GM23338 (cell line): ENCODE results near the gene DDX39A. TPM values are rescaled to one million over a fixed set of nuclear protein-coding genes. Genes with fewer than 3 reads are reported as not detected.

ENCODE experiments used
- ATAC-seq: fragments of 200-7000 bp; cut with Tn5 transposase; 3 replicates; pipeline ENCODE4 v1.9.1; 2020
- DNase-seq: peaks from one replicate; pipeline ENCODE4 v3.0.0-alpha.2; 2015; ENCODE audit warnings: low spot score
- H2AFZ ChIP-seq: fragments of 200-600 bp; sonication (generic); 2 replicates; pipeline ENCODE4 v1.8.0; 2016; ENCODE audit warnings: antibody characterized with exemption, mild to moderate bottlenecking, moderate library complexity
- H3F3A ChIP-seq: fragments of 200-600 bp; sonication (generic); replicated peaks from 2 replicates; pipeline ENCODE4 v1.8.0; 2017; ENCODE audit warnings: antibody characterized with exemption, mixed run types, low read depth
- H3K27ac ChIP-seq: fragments of 200-600 bp; sonication (generic); 2 replicates; pipeline ENCODE4 v1.6.1; 2016; ENCODE audit warnings: low read depth
- H3K27me3 ChIP-seq: fragments of 200-600 bp; sonication (generic); 2 replicates; pipeline ENCODE4 v1.8.0; 2016; ENCODE audit warnings: mild to moderate bottlenecking, mixed run types, moderate library complexity; ENCODE audit not compliant: insufficient read depth
- H3K36me3 ChIP-seq: fragments of 200-600 bp; sonication (generic); 2 replicates; pipeline ENCODE4 v1.8.0; 2016; ENCODE audit warnings: mild to moderate bottlenecking; ENCODE audit not compliant: insufficient read depth
- H3K4me1 ChIP-seq: fragments of 200-600 bp; sonication (generic); 2 replicates; pipeline ENCODE4 v1.8.0; 2016; ENCODE audit warnings: mild to moderate bottlenecking, moderate library complexity; ENCODE audit not compliant: insufficient read depth
- H3K4me2 ChIP-seq: fragments of 200-600 bp; sonication (generic); 2 replicates; pipeline ENCODE4 v1.7.1; 2017; ENCODE audit warnings: mixed run types
- H3K4me3 ChIP-seq: fragments of 200-600 bp; sonication (generic); 2 replicates; pipeline ENCODE4 v1.6.1; 2016; ENCODE audit warnings: mixed run types
- H3K79me2 ChIP-seq: fragments of 200-600 bp; sonication (generic); replicated peaks from 2 replicates; pipeline ENCODE4 v1.8.0; 2017; ENCODE audit warnings: mild to moderate bottlenecking; ENCODE audit not compliant: insufficient read depth
- H3K9me2 ChIP-seq: fragments of 200-600 bp; sonication (generic); 2 replicates; pipeline ENCODE4 v1.8.0; 2017; ENCODE audit not compliant: insufficient read depth
- H4K20me1 ChIP-seq: fragments of 200-600 bp; sonication (generic); replicated peaks from 2 replicates; pipeline ENCODE4 v1.8.0; 2017; ENCODE audit warnings: mild to moderate bottlenecking; ENCODE audit not compliant: insufficient read depth
- H3K27ac Mint-ChIP-seq: 2 replicates; pipeline ENCODE4 v1.8.0; 2020; ENCODE audit warnings: inconsistent platforms, mild to moderate bottlenecking, moderate library complexity, mixed read lengths
- H3K27me3 Mint-ChIP-seq: 3 replicates; pipeline ENCODE4 v1.8.0; 2022; ENCODE audit warnings: low read depth, mild to moderate bottlenecking, moderate library complexity, mixed read lengths, inconsistent platforms; ENCODE audit not compliant: insufficient read depth, poor library complexity
- H3K36me3 Mint-ChIP-seq: 3 replicates; pipeline ENCODE4 v1.8.0; 2021; ENCODE audit warnings: low read depth, mild to moderate bottlenecking, inconsistent platforms, moderate library complexity, mixed read lengths
- H3K4me1 Mint-ChIP-seq: 3 replicates; pipeline ENCODE4 v1.8.0; 2020; ENCODE audit warnings: mild to moderate bottlenecking, inconsistent platforms, mixed read lengths
- H3K4me3 Mint-ChIP-seq: 3 replicates; pipeline ENCODE4 v1.8.0; 2021; ENCODE audit warnings: moderate library complexity, mild to moderate bottlenecking, inconsistent platforms, mixed read lengths
- H3K9me3 Mint-ChIP-seq: 3 replicates; pipeline ENCODE4 v1.8.0; 2020; ENCODE audit warnings: moderate library complexity, mild to moderate bottlenecking, inconsistent platforms, mixed read lengths
- CREB1 ChIP-seq: fragments of 250-450 bp; sonication (Bioruptor Pico); IDR thresholded peaks from 2 replicates; pipeline ENCODE4 v1.5.0; 2020; ENCODE audit warnings: low read depth, mild to moderate bottlenecking, moderate library complexity
- CTCF ChIP-seq, 2 experiments: fragments of 200-600 bp in 1 of 2; sonication (generic) in 1 of 2; conservative IDR thresholded peaks; 2 replicates each; pipeline versions ENCODE4 v1.5.1 to v1.6.1; 2016 to 2017; ENCODE audit warnings: antibody characterized with exemption in 2 of 2, low read depth in 2 of 2, mild to moderate bottlenecking in 2 of 2, moderate library complexity in 1 of 2
- EZH2 ChIP-seq: fragments of 200-600 bp; sonication (generic); IDR thresholded peaks from one replicate; pipeline ENCODE4 v1.8.0; 2017; ENCODE audit warnings: antibody characterized with exemption, mild to moderate bottlenecking, low read depth; ENCODE audit not compliant: unreplicated experiment
- EZH2phosphoT487 ChIP-seq: fragments of 200-600 bp; sonication (generic); IDR thresholded peaks from one replicate; pipeline ENCODE4 v1.8.1; 2018; ENCODE audit warnings: antibody characterized with exemption; ENCODE audit not compliant: unreplicated experiment
- JUNB ChIP-seq: IDR thresholded peaks from one replicate; pipeline ENCODE4 v1.6.1; 2016; ENCODE audit warnings: antibody characterized with exemption; ENCODE audit not compliant: unreplicated experiment
- NANOG ChIP-seq: IDR thresholded peaks from 2 replicates; pipeline ENCODE4 v1.6.1; 2016; ENCODE audit warnings: antibody characterized with exemption, borderline replicate concordance
- POLR2AphosphoS5 ChIP-seq: IDR thresholded peaks from 2 replicates; pipeline ENCODE4 v1.6.1; 2016; ENCODE audit warnings: antibody characterized with exemption, low read depth
- STAT1 ChIP-seq: IDR thresholded peaks from one replicate; pipeline ENCODE4 v1.6.1; 2016; ENCODE audit warnings: antibody characterized with exemption; ENCODE audit not compliant: unreplicated experiment
- ZNF114 ChIP-seq: fragments of 250-450 bp; sonication (Bioruptor Pico); IDR thresholded peaks from 2 replicates; pipeline ENCODE4 v1.5.0; 2020; ENCODE audit warnings: mild to moderate bottlenecking, moderate library complexity
- ZNF331 ChIP-seq: fragments of 250-450 bp; sonication (Bioruptor Pico); IDR thresholded peaks from 2 replicates; pipeline ENCODE4 v1.5.0; 2020; ENCODE audit warnings: low read depth, mild to moderate bottlenecking, moderate library complexity
- ZNF462 ChIP-seq: fragments of 250-450 bp; sonication (Bioruptor Pico); IDR thresholded peaks from 2 replicates; pipeline ENCODE4 v1.5.0; 2020; ENCODE audit warnings: mild to moderate bottlenecking, moderate library complexity
- polyA plus RNA-seq: library from polyadenylated mRNA; unstranded; fragments of >200 nt; fragmentation: Nextera tagmentation; extraction: Ambion mirVana; gene quantifications from 2 replicates; pipeline ENCODE4 v1.2.1, GENCODE V29; 2016
- total RNA-seq: library from RNA; depleted of rRNA; stranded (reverse); fragments of >200 nt; shearing (Covaris generic); gene quantifications from 2 replicates; pipeline ENCODE4 v1.2.3, GENCODE V29; 2014
- TF ChIP-seq, protein P1 (sequence below): IDR thresholded peaks from 2 replicates; pipeline ENCODE4 v1.6.1; 2016; ENCODE audit warnings: antibody characterized with exemption
- TF ChIP-seq, protein P2 (sequence below): IDR thresholded peaks from one replicate; pipeline ENCODE4 v1.6.1; 2018; ENCODE audit warnings: antibody characterized with exemption; ENCODE audit not compliant: unreplicated experiment

DDX39A gene
- total and polyA plus RNA-seq, 2 experiments from 2014 or later: 195 to 196 TPM

DNA sequence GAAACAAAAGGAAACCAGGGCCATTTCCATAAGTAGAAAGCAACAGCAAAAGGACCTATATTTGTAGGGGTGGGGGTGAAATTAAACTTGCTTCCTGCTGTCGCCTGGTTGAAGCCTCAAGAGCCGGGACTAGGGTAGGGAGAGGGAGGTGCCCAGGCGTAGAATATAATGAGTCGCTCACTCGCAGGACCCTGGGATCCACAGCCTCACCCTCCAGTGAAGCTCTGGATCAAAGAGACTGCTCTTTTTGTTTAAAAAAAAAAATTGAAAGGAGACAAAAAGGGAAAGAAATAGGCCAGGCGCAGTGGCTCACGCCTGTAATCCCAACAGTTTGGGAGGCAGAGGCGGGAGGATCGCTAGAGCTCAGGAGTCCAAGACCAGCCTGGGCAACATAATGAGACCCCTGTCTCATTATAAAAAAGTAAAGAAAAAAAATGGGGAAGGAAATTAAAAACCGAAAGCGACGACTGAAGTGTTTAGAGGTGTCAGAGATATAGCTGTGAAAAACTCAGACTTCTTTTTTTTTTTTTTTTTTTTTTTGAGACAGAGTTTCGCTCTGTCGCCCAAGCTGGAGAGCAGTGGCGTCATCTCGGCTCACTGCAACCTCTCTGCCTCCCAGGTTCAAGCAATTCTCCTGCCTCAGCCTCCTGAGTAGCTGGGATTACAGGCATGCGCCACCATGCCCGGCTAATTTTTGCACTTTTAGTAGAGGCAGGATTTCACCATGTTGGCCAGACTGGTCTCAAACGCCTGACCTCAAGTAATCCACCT lies 48.8 kb downstream of the DDX39A start:
- peak; percentile 34; the same call in 2 of the 3 replicates for ATAC-seq
- H3K4me3 Mint-ChIP-seq: no peak overlapping the region
- H3K27ac ChIP-seq: no peak overlapping the region

More for the DNA sequence above, 48.8 kb downstream of the DDX39A start:
- Mint-ChIP-seq H3K27me3 (peaks cover 12% of the 10 kb centered on the region), H3K27ac (no peak overlapping the region), H3K9me3 (no peaks in the 10 kb centered on the region), H3K36me3 (no peaks in the 10 kb centered on the region), H3K4me1 (peaks cover 12% of the 10 kb centered on the region)
- no peaks in the 10 kb centered on the region for H3K79me2 ChIP-seq
- 0 out of 2 replicates have a peak, but pooled peaks cover 5% of the 10 kb centered on the region for H3F3A ChIP-seq
- H4K20me1 ChIP-seq: no peaks in the 10 kb centered on the region
- no peak for DNase-seq
- H3K4me2 ChIP-seq: 0 out of 2 replicates have a peak overlapping the region, but pooled peaks have one; percentile 3
- no peaks in the 10 kb centered on the region for H3K27me3 ChIP-seq
- no peak overlapping the region for H3K4me3 ChIP-seq
- H3K9me2 ChIP-seq: no peaks in the 10 kb centered on the region
- no peaks in the 10 kb centered on the region for H3K36me3 ChIP-seq
- peak overlapping the region; percentile 33; the same call in 1 of the 2 replicates for H2AFZ ChIP-seq
- TF ChIP-seq, protein P1, sequence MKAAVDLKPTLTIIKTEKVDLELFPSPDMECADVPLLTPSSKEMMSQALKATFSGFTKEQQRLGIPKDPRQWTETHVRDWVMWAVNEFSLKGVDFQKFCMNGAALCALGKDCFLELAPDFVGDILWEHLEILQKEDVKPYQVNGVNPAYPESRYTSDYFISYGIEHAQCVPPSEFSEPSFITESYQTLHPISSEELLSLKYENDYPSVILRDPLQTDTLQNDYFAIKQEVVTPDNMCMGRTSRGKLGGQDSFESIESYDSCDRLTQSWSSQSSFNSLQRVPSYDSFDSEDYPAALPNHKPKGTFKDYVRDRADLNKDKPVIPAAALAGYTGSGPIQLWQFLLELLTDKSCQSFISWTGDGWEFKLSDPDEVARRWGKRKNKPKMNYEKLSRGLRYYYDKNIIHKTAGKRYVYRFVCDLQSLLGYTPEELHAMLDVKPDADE: no peak
- TF ChIP-seq, protein P2, sequence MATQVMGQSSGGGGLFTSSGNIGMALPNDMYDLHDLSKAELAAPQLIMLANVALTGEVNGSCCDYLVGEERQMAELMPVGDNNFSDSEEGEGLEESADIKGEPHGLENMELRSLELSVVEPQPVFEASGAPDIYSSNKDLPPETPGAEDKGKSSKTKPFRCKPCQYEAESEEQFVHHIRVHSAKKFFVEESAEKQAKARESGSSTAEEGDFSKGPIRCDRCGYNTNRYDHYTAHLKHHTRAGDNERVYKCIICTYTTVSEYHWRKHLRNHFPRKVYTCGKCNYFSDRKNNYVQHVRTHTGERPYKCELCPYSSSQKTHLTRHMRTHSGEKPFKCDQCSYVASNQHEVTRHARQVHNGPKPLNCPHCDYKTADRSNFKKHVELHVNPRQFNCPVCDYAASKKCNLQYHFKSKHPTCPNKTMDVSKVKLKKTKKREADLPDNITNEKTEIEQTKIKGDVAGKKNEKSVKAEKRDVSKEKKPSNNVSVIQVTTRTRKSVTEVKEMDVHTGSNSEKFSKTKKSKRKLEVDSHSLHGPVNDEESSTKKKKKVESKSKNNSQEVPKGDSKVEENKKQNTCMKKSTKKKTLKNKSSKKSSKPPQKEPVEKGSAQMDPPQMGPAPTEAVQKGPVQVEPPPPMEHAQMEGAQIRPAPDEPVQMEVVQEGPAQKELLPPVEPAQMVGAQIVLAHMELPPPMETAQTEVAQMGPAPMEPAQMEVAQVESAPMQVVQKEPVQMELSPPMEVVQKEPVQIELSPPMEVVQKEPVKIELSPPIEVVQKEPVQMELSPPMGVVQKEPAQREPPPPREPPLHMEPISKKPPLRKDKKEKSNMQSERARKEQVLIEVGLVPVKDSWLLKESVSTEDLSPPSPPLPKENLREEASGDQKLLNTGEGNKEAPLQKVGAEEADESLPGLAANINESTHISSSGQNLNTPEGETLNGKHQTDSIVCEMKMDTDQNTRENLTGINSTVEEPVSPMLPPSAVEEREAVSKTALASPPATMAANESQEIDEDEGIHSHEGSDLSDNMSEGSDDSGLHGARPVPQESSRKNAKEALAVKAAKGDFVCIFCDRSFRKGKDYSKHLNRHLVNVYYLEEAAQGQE: no peak
- TF ChIP-seq JUNB: no peak
- TF ChIP-seq CTCF (conservative IDR thresholded peaks at IDR 0.05; ENCODE audit: low read depth in 2 of 2): no peak
- TF ChIP-seq ZNF331: no peak
- no peak for TF ChIP-seq CREB1 (CRISPR knock-in tag)
- TF ChIP-seq ZNF114 (CRISPR knock-in tag): no peak
- no peak for TF ChIP-seq STAT1
- no peak for TF ChIP-seq POLR2AphosphoS5
- TF ChIP-seq ZNF462 (CRISPR knock-in tag): no peak
- TF ChIP-seq EZH2phosphoT487: no peak
- TF ChIP-seq EZH2: no peak
- TF ChIP-seq NANOG: no peak
- H3K4me1 ChIP-seq: 0 out of 2 replicates have a peak, but pooled peaks cover 5% of the 10 kb centered on the region
